ENCODE results near the gene SLC8B1. TPM values are rescaled to one million over a fixed set of nuclear protein-coding genes. Genes with fewer than 3 reads are reported as not detected.

Gene SLC8B1
- total and polyA plus RNA-seq, 9 of the 15 experiments (the other 6 are each of a cell fraction or from before 2014, with no cell fraction given): 0.86 to 34.1 (median 18.5) TPM

- TF ChIP-seq HDAC1 (IDR thresholded peaks at IDR 0.05): no peak
- no peak for TF ChIP-seq SMARCA4 (IDR thresholded peaks at IDR 0.05)
- TF ChIP-seq XRCC4 (IDR thresholded peaks at IDR 0.05; ENCODE audit: extremely low read depth, insufficient read depth, insufficient read length): no peak
- TF ChIP-seq ZNF644 (tag; IDR thresholded peaks at IDR 0.05; ENCODE audit: low read depth): no peak
- no peak for TF ChIP-seq HDAC2 (IDR thresholded peaks at IDR 0.05)
- no peak for TF ChIP-seq CCNT2 (IDR thresholded peaks at IDR 0.05; ENCODE audit: borderline replicate concordance, extremely low read depth, insufficient read length, low read depth, low read length)
- no peak for TF ChIP-seq PBX2 (CRISPR knock-in tag; IDR thresholded peaks at IDR 0.05; ENCODE audit: low read depth)
- TF ChIP-seq PBX2 (tag; conservative IDR thresholded peaks at IDR 0.05; ENCODE audit: low read depth): no peak
- TF ChIP-seq CHD2 (IDR thresholded peaks at IDR 0.05; ENCODE audit: low read depth, low read length): no peak
- no peak for TF ChIP-seq E2F1 (CRISPR knock-in tag; IDR thresholded peaks at IDR 0.05)
- TF ChIP-seq KDM1A (IDR thresholded peaks at IDR 0.05): peak in 1 of 2 experiments; percentile 65; a peak in 2 of 4 replicates
- TF ChIP-seq ILK (tag; IDR thresholded peaks at IDR 0.05; ENCODE audit: borderline replicate concordance, low read depth): no peak
- TF ChIP-seq ZNF778 (CRISPR knock-in tag; IDR thresholded peaks at IDR 0.05): no peak
- no peak for TF ChIP-seq SUPT5H (IDR thresholded peaks at IDR 0.05)
- no peak for TF ChIP-seq DNMT1 (IDR thresholded peaks at IDR 0.05)
- no peak for TF ChIP-seq HLTF (IDR thresholded peaks at IDR 0.05)
- 0 out of 2 replicates have a peak, but pooled peaks have one; percentile 14 for TF ChIP-seq ATF3 (IDR thresholded peaks at IDR 0.05)
- TF ChIP-seq ATF3 (CRISPR knock-in tag; conservative IDR thresholded peaks at IDR 0.05): no peak
- no peak for TF ChIP-seq GATAD2B (IDR thresholded peaks at IDR 0.05; ENCODE audit: borderline replicate concordance)
- TF ChIP-seq CEBPZ (IDR thresholded peaks at IDR 0.05; ENCODE audit: borderline replicate concordance, low read depth, low read length): no peak
- TF ChIP-seq MYNN (IDR thresholded peaks at IDR 0.05): no peak
- TF ChIP-seq MYNN (CRISPR knock-in tag; IDR thresholded peaks at IDR 0.05): no peak
- no peak for TF ChIP-seq NFIC (IDR thresholded peaks at IDR 0.05)
- TF ChIP-seq SAFB (IDR thresholded peaks at IDR 0.05; ENCODE audit: borderline replicate concordance, low read depth, low read length): no peak
- TF ChIP-seq PHF20 (IDR thresholded peaks at IDR 0.05; ENCODE audit: partially characterized antibody): no peak
Observed at GRCh38 chr12:113351089-113351488, 16.2 kb upstream of the SLC8B1 start (continued).

All from K562 (cell line).